ENCODE results near the gene SKIC8. TPM values are rescaled to one million over a fixed set of nuclear protein-coding genes. Genes with fewer than 3 reads are reported as not detected.

Gene SKIC8
- total and polyA plus RNA-seq, 3 donors from 2014 or later: 82.3 to 135 (median 93.1) TPM

Small RNAs within 50 kb of the gene (small RNA-seq; reads per million reads assigned to genes)
- 0 reads per million in 2 donors for gene AC090607.5

Other genes with a start within 250 kb of the SKIC8 start
- gene TBC1D2B, start 221.9 kb downstream of the SKIC8 start, total RNA-seq: 10 to 100 TPM; 40.6 to 41.5 TPM
- gene TBC1D2B, start 221.9 kb downstream of the SKIC8 start, polyA plus RNA-seq (ENCODE audit: insufficient read depth, low read depth, low replicate concordance): 28.9 TPM
- 1 to 10 TPM; 1.5 to 2.2 TPM for gene SH2D7, start 207.0 kb downstream of the SKIC8 start, total RNA-seq
- gene SH2D7, start 207.0 kb downstream of the SKIC8 start, polyA plus RNA-seq (ENCODE audit: insufficient read depth, low read depth, low replicate concordance): 5.0 TPM
- 10 to 100 TPM; 24.9 to 34.3 TPM for gene CIB2, start 168.2 kb downstream of the SKIC8 start, total RNA-seq
- 43.6 TPM for gene CIB2, start 168.2 kb downstream of the SKIC8 start, polyA plus RNA-seq (ENCODE audit: insufficient read depth, low read depth, low replicate concordance)
- 100 to 1,000 TPM; 119 to 120 TPM for gene IDH3A, start 150.2 kb downstream of the SKIC8 start, total RNA-seq
- gene IDH3A, start 150.2 kb downstream of the SKIC8 start, polyA plus RNA-seq (ENCODE audit: insufficient read depth, low read depth, low replicate concordance): 88.9 TPM
- 10 to 100 TPM; 14.8 to 25.2 TPM for gene ACSBG1, start 65.0 kb downstream of the SKIC8 start, total RNA-seq
- 12.2 TPM for gene ACSBG1, start 65.0 kb downstream of the SKIC8 start, polyA plus RNA-seq (ENCODE audit: insufficient read depth, low read depth, low replicate concordance)
- 100 to 1,000 TPM in 1 of 2 donors, 10 to 100 TPM in 1; 88.4 to 145 TPM for gene DNAJA4, start 35.0 kb downstream of the SKIC8 start, total RNA-seq
- 183 TPM for gene DNAJA4, start 35.0 kb downstream of the SKIC8 start, polyA plus RNA-seq (ENCODE audit: insufficient read depth, low read depth, low replicate concordance)
- 1 to 10 TPM in 1 of 2 donors, under 1 TPM in 1; 0.74 to 2.4 TPM for gene CRABP1, start 40.7 kb upstream of the SKIC8 start, total RNA-seq
- gene CRABP1, start 40.7 kb upstream of the SKIC8 start, polyA plus RNA-seq (ENCODE audit: insufficient read depth, low read depth, low replicate concordance): 1.1 TPM
- gene IREB2, start 138.6 kb upstream of the SKIC8 start, total RNA-seq: 10 to 100 TPM; 52.3 to 69.0 TPM
- 43.1 TPM for gene IREB2, start 138.6 kb upstream of the SKIC8 start, polyA plus RNA-seq (ENCODE audit: insufficient read depth, low read depth, low replicate concordance)
- 1 to 10 TPM; 5.9 to 8.8 TPM for gene HYKK, start 208.0 kb upstream of the SKIC8 start, total RNA-seq
- gene HYKK, start 208.0 kb upstream of the SKIC8 start, polyA plus RNA-seq (ENCODE audit: insufficient read depth, low read depth, low replicate concordance): 7.0 TPM
- 100 to 1,000 TPM in 1 of 2 donors, 10 to 100 TPM in 1; 97.4 to 117 TPM for gene PSMA4, start 240.8 kb upstream of the SKIC8 start, total RNA-seq
- gene PSMA4, start 240.8 kb upstream of the SKIC8 start, polyA plus RNA-seq (ENCODE audit: insufficient read depth, low read depth, low replicate concordance): 204 TPM